AG09319 (cell line): ENCODE data around the gene NRAP.

Experiments
- DNase-seq: peaks from one replicate; pipeline ENCODE4 v3.0.0-alpha.2; 2010; ENCODE audit warnings: low read depth; ENCODE audit errors: extremely low read depth
- TF ChIP-seq, protein P1 (sequence below): IDR thresholded peaks from 2 replicates; pipeline ENCODE4 v1.5.1; 2011; ENCODE audit warnings: low read depth, mild to moderate bottlenecking, inconsistent platforms, low read length, moderate library complexity

The NRAP gene

DNA sequence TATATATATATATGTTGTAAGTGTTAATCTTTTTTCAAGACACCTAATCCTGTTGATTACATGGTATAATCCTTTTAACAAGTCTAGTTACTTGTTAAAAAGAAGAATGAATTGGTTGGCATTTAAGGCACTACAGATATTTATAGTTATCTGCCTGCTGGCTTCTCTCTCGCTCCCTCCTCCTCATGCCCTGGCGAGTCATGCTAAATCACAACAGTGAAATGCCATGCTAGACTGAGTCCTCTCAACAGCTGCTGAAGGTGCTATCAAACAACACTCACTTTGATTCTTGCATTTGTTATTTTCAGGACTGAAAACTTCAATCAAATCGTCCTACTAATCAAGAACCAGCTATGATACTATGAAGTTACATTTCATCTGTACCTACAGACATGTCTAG lies 15.4 kb downstream of the NRAP start:
- TF ChIP-seq, protein P1, sequence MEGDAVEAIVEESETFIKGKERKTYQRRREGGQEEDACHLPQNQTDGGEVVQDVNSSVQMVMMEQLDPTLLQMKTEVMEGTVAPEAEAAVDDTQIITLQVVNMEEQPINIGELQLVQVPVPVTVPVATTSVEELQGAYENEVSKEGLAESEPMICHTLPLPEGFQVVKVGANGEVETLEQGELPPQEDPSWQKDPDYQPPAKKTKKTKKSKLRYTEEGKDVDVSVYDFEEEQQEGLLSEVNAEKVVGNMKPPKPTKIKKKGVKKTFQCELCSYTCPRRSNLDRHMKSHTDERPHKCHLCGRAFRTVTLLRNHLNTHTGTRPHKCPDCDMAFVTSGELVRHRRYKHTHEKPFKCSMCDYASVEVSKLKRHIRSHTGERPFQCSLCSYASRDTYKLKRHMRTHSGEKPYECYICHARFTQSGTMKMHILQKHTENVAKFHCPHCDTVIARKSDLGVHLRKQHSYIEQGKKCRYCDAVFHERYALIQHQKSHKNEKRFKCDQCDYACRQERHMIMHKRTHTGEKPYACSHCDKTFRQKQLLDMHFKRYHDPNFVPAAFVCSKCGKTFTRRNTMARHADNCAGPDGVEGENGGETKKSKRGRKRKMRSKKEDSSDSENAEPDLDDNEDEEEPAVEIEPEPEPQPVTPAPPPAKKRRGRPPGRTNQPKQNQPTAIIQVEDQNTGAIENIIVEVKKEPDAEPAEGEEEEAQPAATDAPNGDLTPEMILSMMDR = no peak
- DNase-seq = no peak

DNA sequence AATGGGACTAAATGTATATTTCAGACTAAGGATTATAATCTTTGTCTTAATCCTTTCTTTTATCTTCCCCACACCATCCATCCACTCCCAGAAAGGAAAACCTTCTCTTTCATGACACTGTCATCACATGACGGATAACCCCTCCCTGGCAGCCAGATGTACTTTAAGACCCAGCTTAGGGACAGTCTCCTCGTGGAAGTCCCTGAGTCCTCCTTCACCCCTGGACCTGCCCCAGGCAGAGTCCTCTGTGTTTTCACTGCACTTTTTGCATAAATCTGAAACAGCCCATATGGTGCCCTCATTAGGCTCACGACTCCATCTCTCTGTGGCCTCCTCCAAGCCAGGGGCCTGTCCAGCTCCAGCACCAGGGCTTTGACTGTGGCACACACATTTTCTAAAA lies 16.0 kb downstream of the NRAP start:
- TF ChIP-seq, protein P1 = no peak

DNA sequence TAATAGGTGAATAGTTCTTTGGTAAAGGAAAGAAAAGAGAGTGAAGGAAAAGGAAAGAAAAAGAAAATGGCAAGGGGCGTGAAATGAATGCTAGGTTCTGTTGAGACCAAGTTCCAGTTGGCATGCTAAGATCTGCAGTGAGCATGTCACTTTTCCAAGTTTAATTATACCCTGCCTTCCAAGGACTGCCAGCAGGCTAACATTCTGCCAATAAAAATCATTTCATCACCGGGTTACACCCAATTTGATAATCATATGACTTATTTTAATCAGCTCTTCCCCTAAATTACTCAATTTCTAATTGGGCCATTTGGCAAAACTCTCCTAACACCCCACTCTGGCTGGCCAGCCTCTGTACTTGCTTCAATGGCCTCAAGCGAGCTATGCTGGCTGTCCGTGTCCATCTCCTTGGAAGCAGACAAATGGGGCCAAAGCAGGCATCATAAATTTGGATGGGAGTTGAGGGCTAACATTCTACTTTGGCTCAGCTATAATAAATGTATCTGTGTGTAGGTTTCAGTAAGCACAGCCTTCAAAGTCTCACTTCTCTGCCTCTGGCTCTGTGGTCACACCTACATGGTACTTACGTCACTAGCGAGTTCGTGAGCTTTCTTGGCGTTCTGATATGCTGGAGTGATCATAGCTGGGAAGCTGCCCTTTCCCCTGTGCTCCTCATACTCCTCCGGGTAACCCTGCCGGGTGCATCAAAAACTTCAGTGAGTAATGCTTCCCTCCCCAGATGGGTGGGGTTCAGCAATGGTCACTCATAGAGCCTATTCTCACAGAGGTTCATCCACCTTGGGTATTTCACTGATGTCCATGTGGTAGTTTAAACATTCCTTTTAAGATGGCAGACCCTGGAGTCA lies 17.3 kb downstream of the NRAP start:
- TF ChIP-seq, protein P1 = no peak
- DNase-seq = no peak

More for the DNA sequence above, 16.0 kb downstream of the NRAP start:
- DNase-seq = no peak

DNA sequence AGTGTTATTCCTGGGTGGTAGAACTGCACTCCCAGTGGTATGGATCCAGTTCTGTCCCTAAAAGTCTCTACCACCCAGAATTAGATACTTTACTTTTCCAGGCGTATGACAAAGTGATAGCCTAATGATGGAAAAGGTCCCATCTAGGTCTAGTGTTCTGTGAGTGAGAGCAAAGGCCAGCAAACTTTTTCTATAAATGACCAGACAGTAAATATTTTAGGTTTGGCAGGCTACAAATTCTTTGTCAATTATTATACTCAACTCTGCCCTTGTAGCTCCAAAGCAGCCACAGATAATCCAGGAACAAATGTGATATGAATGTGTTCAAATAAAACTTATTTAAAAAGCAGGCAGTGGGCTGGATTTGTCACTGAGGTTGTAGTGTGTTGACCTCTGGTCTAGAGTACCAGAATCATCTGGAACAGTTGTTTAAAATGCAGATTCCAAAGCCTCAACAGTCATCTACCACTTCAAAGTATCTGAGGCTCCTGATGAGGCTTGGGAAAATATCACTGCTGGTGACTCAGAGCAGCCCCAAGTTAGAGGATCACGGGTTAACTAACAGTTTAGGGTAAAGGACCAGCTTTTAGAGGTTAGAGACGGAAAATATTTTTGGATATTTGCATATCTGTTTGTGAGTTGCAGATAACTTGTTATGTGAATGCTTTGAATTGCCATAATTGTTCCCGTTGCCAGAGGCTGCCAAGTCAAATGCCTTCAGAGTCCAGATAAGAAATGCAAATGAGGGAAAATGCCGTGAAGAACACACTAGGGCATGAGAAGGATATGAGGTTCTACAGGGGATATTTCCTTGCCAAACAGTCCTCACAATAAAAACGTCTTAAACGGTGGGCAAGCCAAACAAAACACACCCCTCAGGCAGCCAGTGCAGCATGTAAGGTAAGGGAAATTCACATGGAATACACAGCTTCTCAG lies 19.4 kb downstream of the NRAP start:
- DNase-seq = no peak
- TF ChIP-seq, protein P1 = no peak

DNA sequence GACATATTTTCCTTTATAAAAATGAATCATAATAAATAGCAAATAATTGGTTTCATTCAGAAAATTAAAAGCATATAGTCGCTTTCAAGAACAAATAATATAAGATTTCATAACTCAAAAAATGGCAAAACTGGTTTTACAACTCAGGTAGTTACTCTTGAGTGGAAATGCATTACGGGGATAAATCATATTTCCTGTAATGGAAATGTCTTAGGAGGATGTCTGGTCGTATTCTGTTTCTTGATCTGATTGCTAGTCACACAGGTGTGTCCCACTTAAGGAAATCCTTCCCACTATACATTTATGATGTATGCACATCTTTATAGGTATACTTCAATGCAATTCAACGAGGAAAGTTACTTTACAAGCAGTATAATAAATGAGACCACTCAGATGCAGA lies 20.7 kb downstream of the NRAP start:
- no peak for DNase-seq
- TF ChIP-seq, protein P1 = no peak

DNA sequence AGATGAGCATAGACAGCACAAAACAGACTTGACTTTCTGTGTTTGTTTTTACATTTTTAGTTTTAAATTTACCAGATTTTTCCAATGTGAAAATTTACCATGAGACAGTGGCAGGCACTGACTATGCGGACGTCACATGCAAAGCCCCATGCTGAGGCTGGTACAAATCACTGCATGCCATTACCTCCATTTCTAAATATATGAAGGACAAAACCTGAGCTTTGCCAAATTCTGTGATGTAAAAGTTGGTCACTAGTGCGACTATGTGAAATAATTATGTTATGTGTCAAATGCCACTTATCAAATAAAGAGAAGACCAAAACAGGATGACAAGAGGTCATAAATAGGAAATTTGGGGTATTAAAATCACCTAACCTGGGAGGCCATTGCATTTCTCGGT lies 22.1 kb downstream of the NRAP start:
- DNase-seq = no peak
- TF ChIP-seq, protein P1 = no peak

DNA sequence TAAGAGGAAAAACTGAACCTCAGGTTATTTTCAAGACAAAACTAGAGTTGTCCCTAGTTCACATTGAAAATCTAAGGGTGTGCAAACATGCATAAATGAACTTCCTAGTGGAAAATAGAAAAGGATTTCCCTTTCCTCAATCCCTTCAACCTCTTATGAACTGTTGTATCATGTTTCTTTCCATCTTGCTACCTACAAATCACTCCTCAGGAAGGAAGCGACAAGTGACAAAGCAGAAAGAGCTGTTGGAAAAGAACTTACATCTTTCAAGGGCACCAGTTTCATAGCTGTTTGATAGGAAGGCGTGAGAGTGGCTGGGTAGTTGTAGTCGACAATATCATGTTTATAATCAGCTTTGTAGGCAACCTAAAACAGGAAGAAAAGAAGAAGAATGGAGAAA lies 23.9 kb downstream of the NRAP start:
- no peak for DNase-seq
- TF ChIP-seq, protein P1 = no peak
